ENCODE measurements around the gene NKIRAS2. TPM values are rescaled to one million over a fixed set of nuclear protein-coding genes. Genes with fewer than 3 reads are reported as not detected.
A peak's percentile ranks its signal among the peaks of the same experiment; 100 is the strongest.

The NKIRAS2 gene
- 24.7 to 35.2 TPM (median 26.3 TPM) in 3 replicates for polyA plus RNA-seq
- 11.6 TPM for polyA plus RNA-seq (2011; ENCODE audit: low read depth)
- 32.6 and 39.7 TPM in 2 replicates for polyA plus RNA-seq (2011; cell fraction: cytosol; rRNA removed)
- 26.4 and 27.6 TPM in 2 replicates for polyA plus RNA-seq (2011; cell fraction: nucleus; rRNA removed)
- 20.7 and 22.7 TPM in 2 replicates for polyA plus RNA-seq (2012; ENCODE audit: low replicate concordance)
- 22.1 to 35.2 TPM (median 22.9 TPM) in 3 replicates for polyA minus RNA-seq
- polyA minus RNA-seq (2011; cell fraction: cytosol; rRNA and poly(A)+ RNA removed), result 29.9 TPM
- polyA minus RNA-seq (2011; cell fraction: nucleus; rRNA and poly(A)+ RNA removed), result 7.4 and 11.2 TPM in 2 replicates

DNA sequence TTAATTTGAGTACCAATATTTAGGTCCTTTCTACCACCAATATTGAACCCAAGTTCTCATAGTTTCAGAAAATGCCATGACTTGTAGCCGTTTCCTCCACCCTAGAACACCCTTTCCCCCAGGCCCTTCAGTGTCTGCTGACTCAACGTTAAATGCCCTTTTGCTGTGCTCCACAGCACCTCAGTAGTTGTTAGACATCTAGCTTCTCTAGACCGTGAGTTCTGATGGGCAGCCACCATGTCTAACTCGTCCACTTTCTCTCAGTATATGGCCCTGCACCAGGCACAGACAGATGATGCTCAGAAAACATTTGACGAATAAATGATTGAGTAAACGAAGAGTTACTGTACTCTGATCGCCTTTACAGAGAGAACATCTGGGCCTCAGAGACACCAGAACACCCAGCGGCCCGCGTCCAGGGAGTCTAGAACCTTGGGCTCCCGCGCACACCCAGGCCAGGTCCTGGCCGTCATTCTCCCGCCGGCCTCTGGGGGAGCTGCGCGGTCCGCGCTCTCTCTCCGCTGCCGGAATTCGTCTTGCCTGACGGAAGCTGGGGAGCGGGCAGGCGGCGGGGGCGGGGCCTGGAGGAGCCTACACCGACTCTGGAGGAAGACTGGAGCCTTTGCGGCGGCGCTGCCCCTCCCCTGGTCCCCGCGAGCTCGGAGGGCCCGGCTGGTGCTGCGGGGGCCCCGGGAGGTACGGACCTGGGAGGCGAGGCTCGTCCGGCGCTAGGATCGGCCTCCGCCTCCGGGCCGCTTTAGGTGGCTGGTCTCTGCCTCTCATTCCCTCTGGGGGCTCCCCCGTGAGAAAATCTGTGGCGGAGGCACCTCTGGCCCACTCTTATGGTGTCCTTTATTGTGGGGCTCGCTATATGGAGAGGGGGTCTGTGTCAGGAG is at the start of gene NKIRAS2:
TSS of gene NKIRAS2 (plus strand) at position 582 of the 896 bp plus-strand sequence. CDS start 1,488 bp downstream, outside the sequence.
- no peaks in the 10 kb centered on the region for H3K27me3 ChIP-seq (ENCODE audit: control insufficient read depth, extremely low read depth, insufficient read depth, low read length)
- FAIRE-seq (no peak), DNase-seq (ENCODE audit: low read depth, low spot score) (no peak)
- H3K9me3 ChIP-seq (ENCODE audit: control insufficient read depth, low read depth, low read length), result no peaks in the 10 kb centered on the region
- no peaks in the 10 kb centered on the region for H3K9me1 ChIP-seq (ENCODE audit: control insufficient read depth, extremely low read depth, insufficient read depth, low read length)
- H4K20me1 ChIP-seq (ENCODE audit: control insufficient read depth, extremely low read depth, insufficient read depth, low read length), result no peaks in the 10 kb centered on the region
- peak within 1 kb of the TSS; percentile 85 to 96 (median 95) for H3K4me3 ChIP-seq (ENCODE audit: control insufficient read depth in 2 of 3, extremely low read depth in 1 of 3, insufficient read depth in 2 of 3, low read depth in 1 of 3, low read length in 3 of 3)
- dilution Hi-C loops (cut with MboI; ENCODE audit: extremely low pct_ligation_motif_present, low sequenced_read_pairs), result no loop called here
- H2AFZ ChIP-seq (ENCODE audit: control insufficient read depth, low read length), result peak within 1 kb of the TSS; percentile 92
- peaks cover 45% of the 10 kb centered on the region for H3K79me2 ChIP-seq (ENCODE audit: control insufficient read depth, insufficient read depth, low read length)
- TF ChIP-seq EZH2 (IDR thresholded peaks at IDR 0.05; ENCODE audit: low read length), result no peak
- TF ChIP-seq, protein P1, sequence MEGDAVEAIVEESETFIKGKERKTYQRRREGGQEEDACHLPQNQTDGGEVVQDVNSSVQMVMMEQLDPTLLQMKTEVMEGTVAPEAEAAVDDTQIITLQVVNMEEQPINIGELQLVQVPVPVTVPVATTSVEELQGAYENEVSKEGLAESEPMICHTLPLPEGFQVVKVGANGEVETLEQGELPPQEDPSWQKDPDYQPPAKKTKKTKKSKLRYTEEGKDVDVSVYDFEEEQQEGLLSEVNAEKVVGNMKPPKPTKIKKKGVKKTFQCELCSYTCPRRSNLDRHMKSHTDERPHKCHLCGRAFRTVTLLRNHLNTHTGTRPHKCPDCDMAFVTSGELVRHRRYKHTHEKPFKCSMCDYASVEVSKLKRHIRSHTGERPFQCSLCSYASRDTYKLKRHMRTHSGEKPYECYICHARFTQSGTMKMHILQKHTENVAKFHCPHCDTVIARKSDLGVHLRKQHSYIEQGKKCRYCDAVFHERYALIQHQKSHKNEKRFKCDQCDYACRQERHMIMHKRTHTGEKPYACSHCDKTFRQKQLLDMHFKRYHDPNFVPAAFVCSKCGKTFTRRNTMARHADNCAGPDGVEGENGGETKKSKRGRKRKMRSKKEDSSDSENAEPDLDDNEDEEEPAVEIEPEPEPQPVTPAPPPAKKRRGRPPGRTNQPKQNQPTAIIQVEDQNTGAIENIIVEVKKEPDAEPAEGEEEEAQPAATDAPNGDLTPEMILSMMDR (optimal IDR thresholded peaks at IDR 0.05 in 1 of 3, IDR thresholded peaks at IDR 0.05 in 1 of 3, conservative IDR thresholded peaks at IDR 0.05 in 1 of 3; ENCODE audit: extremely low read depth in 1 of 3, insufficient read depth in 2 of 3, low read length in 3 of 3), result peak; percentile 71 to 97 (median 86)
- H3K9ac ChIP-seq (ENCODE audit: control insufficient read depth, extremely low read depth, insufficient read depth, low read length), result peak within 1 kb of the TSS; percentile 88
- peaks cover 25% of the 10 kb centered on the region for H3K4me1 ChIP-seq (ENCODE audit: control insufficient read depth, extremely low read depth, insufficient read depth, low read length)
- peak within 1 kb of the TSS; percentile 69 for H3K27ac ChIP-seq (ENCODE audit: control insufficient read depth, insufficient read depth, low read length)
- H3K36me3 ChIP-seq (ENCODE audit: control insufficient read depth in 2 of 2, extremely low read depth in 1 of 2, insufficient read depth in 2 of 2, low read length in 2 of 2), result peaks cover 16 to 32% of the 10 kb centered on the region in 2 experiments
- H3K4me2 ChIP-seq (ENCODE audit: control insufficient read depth, extremely low read depth, insufficient read depth, low read depth, low read length), result peak within 1 kb of the TSS; percentile 89

DNA sequence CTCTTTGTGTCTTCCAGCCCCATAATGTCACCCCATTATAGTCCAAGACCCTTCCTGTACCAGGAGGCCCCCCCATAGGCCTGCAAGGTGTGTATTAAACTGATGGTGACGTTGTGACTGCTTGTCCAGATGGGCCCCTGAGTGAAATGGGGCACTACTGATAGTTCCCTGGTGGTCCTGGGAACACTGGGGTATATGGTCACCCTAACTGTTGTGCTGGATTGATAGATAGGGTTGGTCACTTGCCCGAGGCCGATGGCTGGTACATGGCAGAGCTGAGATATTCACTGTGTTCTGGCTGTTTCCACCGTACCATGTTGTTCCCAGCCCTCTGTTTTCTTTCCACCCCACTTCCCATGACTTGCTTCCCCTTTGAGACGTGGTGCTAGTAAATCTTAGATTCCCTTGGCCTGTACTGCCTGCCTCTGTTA is 49.0 kb upstream of the NKIRAS2 start:
- dilution Hi-C loops (cut with MboI; ENCODE audit: extremely low pct_ligation_motif_present, low sequenced_read_pairs), result no loop called here
- H3K27ac ChIP-seq (ENCODE audit: control insufficient read depth, insufficient read depth, low read length), result no peak overlapping the region
- peaks cover 8% of the 10 kb centered on the region for H3K4me1 ChIP-seq (ENCODE audit: control insufficient read depth, extremely low read depth, insufficient read depth, low read length)
- peaks cover 29 to 37% of the 10 kb centered on the region in 2 experiments for H3K36me3 ChIP-seq (ENCODE audit: control insufficient read depth in 2 of 2, extremely low read depth in 1 of 2, insufficient read depth in 2 of 2, low read length in 2 of 2)
- H3K9ac ChIP-seq (ENCODE audit: control insufficient read depth, extremely low read depth, insufficient read depth, low read length), result no peak overlapping the region
- H4K20me1 ChIP-seq (ENCODE audit: control insufficient read depth, extremely low read depth, insufficient read depth, low read length), result no peaks in the 10 kb centered on the region
- TF ChIP-seq, protein P1 (optimal IDR thresholded peaks at IDR 0.05 in 1 of 3, IDR thresholded peaks at IDR 0.05 in 1 of 3, conservative IDR thresholded peaks at IDR 0.05 in 1 of 3; ENCODE audit: extremely low read depth in 1 of 3, insufficient read depth in 2 of 3, low read length in 3 of 3), result no peak
- no peak for TF ChIP-seq EZH2 (IDR thresholded peaks at IDR 0.05; ENCODE audit: low read length)
- H3K9me1 ChIP-seq (ENCODE audit: control insufficient read depth, extremely low read depth, insufficient read depth, low read length), result no peaks in the 10 kb centered on the region
- H3K79me2 ChIP-seq (ENCODE audit: control insufficient read depth, insufficient read depth, low read length), result peaks cover 31% of the 10 kb centered on the region
- no peaks in the 10 kb centered on the region for H3K9me3 ChIP-seq (ENCODE audit: control insufficient read depth, low read depth, low read length)
- no peaks in the 10 kb centered on the region for H3K27me3 ChIP-seq (ENCODE audit: control insufficient read depth, extremely low read depth, insufficient read depth, low read length)
- no peak overlapping the region for H2AFZ ChIP-seq (ENCODE audit: control insufficient read depth, low read length)
- H3K4me3 ChIP-seq (ENCODE audit: control insufficient read depth in 2 of 3, extremely low read depth in 1 of 3, insufficient read depth in 2 of 3, low read depth in 1 of 3, low read length in 3 of 3), result no peak overlapping the region
- FAIRE-seq (peak; percentile 17), DNase-seq (ENCODE audit: low read depth, low spot score) (no peak)
- no peak overlapping the region for H3K4me2 ChIP-seq (ENCODE audit: control insufficient read depth, extremely low read depth, insufficient read depth, low read depth, low read length)
